Glutamatergic neuron (in vitro differentiated cells): ENCODE results near the gene RGL2. TPM values are rescaled to one million over a fixed set of nuclear protein-coding genes. Genes with fewer than 3 reads are reported as not detected.
A peak's percentile ranks its signal among the peaks of the same experiment; 100 is the strongest.

ENCODE experiments used
- DNase-seq: peaks from one replicate; pipeline ENCODE4 v3.0.0; 2022
- H3K27ac Mint-ChIP-seq: one replicate; pipeline ENCODE4 v1.8.0; 2020; ENCODE audit warnings: mild to moderate bottlenecking, mixed read lengths, inconsistent platforms; ENCODE audit not compliant: unreplicated experiment
- H3K27me3 Mint-ChIP-seq: one replicate; pipeline ENCODE4 v1.8.0; 2020; ENCODE audit warnings: mild to moderate bottlenecking, moderate library complexity, mixed read lengths, inconsistent platforms; ENCODE audit not compliant: unreplicated experiment
- H3K36me3 Mint-ChIP-seq: one replicate; pipeline ENCODE4 v1.8.0; 2020; ENCODE audit warnings: mild to moderate bottlenecking, mixed read lengths, inconsistent platforms; ENCODE audit not compliant: unreplicated experiment
- H3K4me1 Mint-ChIP-seq: one replicate; pipeline ENCODE4 v1.8.0; 2020; ENCODE audit warnings: mild to moderate bottlenecking, low read depth, mixed read lengths, inconsistent platforms; ENCODE audit not compliant: unreplicated experiment
- H3K4me3 Mint-ChIP-seq: one replicate; pipeline ENCODE4 v1.8.0; 2020; ENCODE audit warnings: mild to moderate bottlenecking, mixed read lengths, inconsistent platforms; ENCODE audit not compliant: unreplicated experiment
- H3K9me3 Mint-ChIP-seq: one replicate; pipeline ENCODE4 v1.8.0; 2020; ENCODE audit warnings: mild to moderate bottlenecking, moderate library complexity, mixed read lengths, inconsistent platforms; ENCODE audit not compliant: unreplicated experiment
- CTCF ChIP-seq: fragments of 200-600 bp; sonication (generic); IDR thresholded peaks from one replicate; pipeline ENCODE4 v1.5.0; 2021; ENCODE audit not compliant: partially characterized antibody, unreplicated experiment
- microRNA-seq: library from miRNA; unstranded; fragments of <30 nt; microRNA quantifications from one replicate; pipeline ENCODE4, GENCODE V29; 2020; ENCODE audit not compliant: unreplicated experiment
- total RNA-seq: library from RNA; stranded (reverse); fragmentation: NEBNext Ultra II Directional; extraction: Animal tissue kit (Norgen Biotek cat#: 25700); gene quantifications from one replicate; pipeline ENCODE4 v1.2.1, GENCODE V29; 2021; ENCODE audit not compliant: unreplicated experiment

The RGL2 gene
- total RNA-seq, 1 donor from 2014 or later: 61.3 TPM

GRCh38 chr6:33247977-33248642, 50.6 kb downstream of the RGL2 start:
- Mint-ChIP-seq H3K27ac (peak overlapping the region; percentile 79), H3K36me3 (no peaks in the 10 kb centered on the region)
- TF ChIP-seq CTCF: peak; percentile 87

GRCh38 chr6:33243476-33243875, 55.3 kb downstream of the RGL2 start:
- no peak for TF ChIP-seq CTCF
- peaks cover 4% of the 10 kb centered on the region for H3K4me1 Mint-ChIP-seq
- H3K4me3 Mint-ChIP-seq: peak overlapping the region; percentile 44
- no peaks in the 10 kb centered on the region for H3K9me3 Mint-ChIP-seq
- no peaks in the 10 kb centered on the region for H3K36me3 Mint-ChIP-seq
- peaks cover 15% of the 10 kb centered on the region for H3K27me3 Mint-ChIP-seq
- no peak overlapping the region for H3K27ac Mint-ChIP-seq
- DNase-seq: no peak

More at GRCh38 chr6:33247977-33248642, 50.6 kb downstream of the RGL2 start:
- peaks cover 12% of the 10 kb centered on the region for H3K27me3 Mint-ChIP-seq
- H3K9me3 Mint-ChIP-seq: peaks cover 3% of the 10 kb centered on the region
- peak overlapping the region; percentile 97 for H3K4me3 Mint-ChIP-seq
- H3K4me1 Mint-ChIP-seq: peaks cover 18% of the 10 kb centered on the region
- DNase-seq: peak; percentile 92

GRCh38 chr6:33241968-33242367, 56.8 kb downstream of the RGL2 start:
- H3K27me3 Mint-ChIP-seq: peaks cover 13% of the 10 kb centered on the region
- H3K9me3 Mint-ChIP-seq: no peaks in the 10 kb centered on the region
- DNase-seq: no peak
- TF ChIP-seq CTCF: no peak
- H3K4me1 Mint-ChIP-seq: no peaks in the 10 kb centered on the region
- H3K4me3 Mint-ChIP-seq: no peak overlapping the region
- no peaks in the 10 kb centered on the region for H3K36me3 Mint-ChIP-seq
- H3K27ac Mint-ChIP-seq: no peak overlapping the region

Small RNAs within 50 kb of the gene (microRNA-seq; reads per million reads assigned to microRNA genes)
- 1.7 reads per million, percentile 8 among the genes with 10 or more reads in this experiment for gene MIR6834
- 0.41 reads per million for gene MIR6873

Other genes starting within 250 kb of the RGL2 start
- 1.0 TPM for gene HLA-DPA1, start 225.3 kb downstream of the RGL2 start, total RNA-seq
- gene HLA-DPB1, start 223.0 kb downstream of the RGL2 start, total RNA-seq: 4.7 TPM
- 3.8 TPM for gene COL11A2, start 106.5 kb downstream of the RGL2 start, total RNA-seq
- 45.3 TPM for gene RXRB, start 98.3 kb downstream of the RGL2 start, total RNA-seq
- 92.8 TPM for gene SLC39A7, start 98.1 kb downstream of the RGL2 start, total RNA-seq
- gene HSD17B8, start 94.3 kb downstream of the RGL2 start, total RNA-seq: 4.6 TPM
- 37.3 TPM for gene RING1, start 90.4 kb downstream of the RGL2 start, total RNA-seq
- gene VPS52, start 27.1 kb downstream of the RGL2 start, total RNA-seq: 50.9 TPM
- 1,024 TPM for gene RPS18, start 26.9 kb downstream of the RGL2 start, total RNA-seq
- gene B3GALT4, start 21.8 kb downstream of the RGL2 start, total RNA-seq: 8.6 TPM
- 48.3 TPM for gene WDR46, start 9.7 kb downstream of the RGL2 start, total RNA-seq
- gene PFDN6, start 9.3 kb downstream of the RGL2 start, total RNA-seq: 69.7 TPM
- 4.7 TPM for gene TAPBP, start 15.1 kb upstream of the RGL2 start, total RNA-seq
- 21.7 TPM for gene ZBTB22, start 18.8 kb upstream of the RGL2 start, total RNA-seq
- 37.1 TPM for gene DAXX, start 24.0 kb upstream of the RGL2 start, total RNA-seq
- gene KIFC1, start 92.9 kb upstream of the RGL2 start, total RNA-seq: 14.8 TPM
- 73.5 TPM for gene PHF1, start 112.1 kb upstream of the RGL2 start, total RNA-seq
- gene CUTA, start 119.2 kb upstream of the RGL2 start, total RNA-seq: 384 TPM
- gene SYNGAP1, start 121.1 kb upstream of the RGL2 start, total RNA-seq: 75.1 TPM
- gene ZBTB9, start 155.6 kb upstream of the RGL2 start, total RNA-seq: 9.6 TPM